M059J (cell line): ENCODE data around the gene MRLN. TPM values are rescaled to one million over a fixed set of nuclear protein-coding genes. Genes with fewer than 3 reads are reported as not detected.
"Not testable (repeated sequence)": the region's sequence is repeated elsewhere in the genome, so short reads cannot be mapped to it uniquely, and the experiment has no call there.

Source experiments
- DNase-seq: peaks from one replicate; pipeline ENCODE4 v3.0.0-alpha.2; 2012; ENCODE audit warnings: low read depth
- total RNA-seq: library from RNA; depleted of rRNA; stranded (reverse); fragments of >200 nt; shearing (Covaris generic); gene quantifications from 2 replicates; pipeline ENCODE4 v1.2.3, GENCODE V29; 2014; rRNA removed

The MRLN gene
- not detected in 2 replicates for total RNA-seq

GRCh38 chr10:59753267-59753666 lies at the start of gene MRLN:
Gene MRLN (minus strand): TSS chr10:59753455.
- no peak for DNase-seq

GRCh38 chr10:59801171-59801570 lies 47.9 kb upstream of the MRLN start:
- DNase-seq = no peak

GRCh38 chr10:59799421-59799820 lies 46.2 kb upstream of the MRLN start:
- DNase-seq = no peak

GRCh38 chr10:59793919-59794318 lies 40.7 kb upstream of the MRLN start:
- DNase-seq = no peak

GRCh38 chr10:59792812-59793211 lies 39.6 kb upstream of the MRLN start:
- no peak for DNase-seq

GRCh38 chr10:59791601-59792000 lies 38.3 kb upstream of the MRLN start:
- DNase-seq = no peak

GRCh38 chr10:59790080-59790479 lies 36.8 kb upstream of the MRLN start:
- not testable (repeated sequence) for DNase-seq

- DNase-seq = not testable (repeated sequence)
Measured at GRCh38 chr10:59788914-59789313, 35.7 kb upstream of the MRLN start.

GRCh38 chr10:59787032-59787431 lies 33.8 kb upstream of the MRLN start:
- DNase-seq = not testable (repeated sequence)

GRCh38 chr10:59785476-59785875 lies 32.2 kb upstream of the MRLN start:
- not testable (repeated sequence) for DNase-seq

GRCh38 chr10:59781511-59781910 lies 28.3 kb upstream of the MRLN start:
- DNase-seq = no peak

GRCh38 chr10:59779756-59780533 lies 26.7 kb upstream of the MRLN start:
- DNase-seq = no peak

GRCh38 chr10:59774451-59774850 lies 21.2 kb upstream of the MRLN start:
- no peak for DNase-seq

- DNase-seq = no peak
Measured at GRCh38 chr10:59773088-59773487, 19.8 kb upstream of the MRLN start.

GRCh38 chr10:59771162-59771807 lies 18.0 kb upstream of the MRLN start:
- no peak for DNase-seq

- no peak for DNase-seq
Measured at GRCh38 chr10:59770689-59771088, 17.4 kb upstream of the MRLN start.

GRCh38 chr10:59762505-59762904 lies 9.2 kb upstream of the MRLN start:
- DNase-seq = no peak

- DNase-seq = peak; percentile 25
Measured at GRCh38 chr10:59757966-59758365, 4.7 kb upstream of the MRLN start.

- no peak for DNase-seq
Measured at GRCh38 chr10:59754951-59755350, 1.7 kb upstream of the MRLN start.

GRCh38 chr10:59752278-59752940 lies 846 bp downstream of the MRLN start:
- no peak for DNase-seq

- no peak for DNase-seq
Measured at GRCh38 chr10:59750155-59750945, 2.9 kb downstream of the MRLN start.

- no peak for DNase-seq
Measured at GRCh38 chr10:59748834-59749233, 4.4 kb downstream of the MRLN start.
